IPS-20b (cell line): Measurements from ENCODE around the gene MED12L.

ENCODE experiments used
- H3K27ac ChIP-seq: one replicate; pipeline ENCODE4 v1.5.1; 2013; ENCODE audit warnings: low read length
- H3K27me3 ChIP-seq: 2 replicates; pipeline ENCODE4 v1.6.1; 2013; ENCODE audit warnings: mild to moderate bottlenecking, low read length, inconsistent platforms; ENCODE audit not compliant: insufficient read depth
- H3K36me3 ChIP-seq: 2 replicates; pipeline ENCODE4 v1.6.1; 2013; ENCODE audit warnings: low read depth, mild to moderate bottlenecking, inconsistent platforms, low read length, moderate library complexity; ENCODE audit not compliant: insufficient read depth
- H3K4me1 ChIP-seq: 2 replicates; pipeline ENCODE4 v1.6.1; 2013; ENCODE audit warnings: mild to moderate bottlenecking, control low read depth, inconsistent platforms, low read length, moderate library complexity; ENCODE audit not compliant: insufficient read depth
- H3K4me3 ChIP-seq: 2 replicates; pipeline ENCODE4 v1.5.1; 2013; ENCODE audit warnings: mild to moderate bottlenecking, low read length, inconsistent platforms
- H3K9ac ChIP-seq: 2 replicates; pipeline ENCODE4 v1.6.1; 2013; ENCODE audit warnings: low read depth, mild to moderate bottlenecking, inconsistent platforms, low read length, moderate library complexity
- H3K9me3 ChIP-seq: 2 replicates; pipeline ENCODE4 v1.6.1; 2013; ENCODE audit warnings: mild to moderate bottlenecking, low read depth, low read length, inconsistent platforms; ENCODE audit not compliant: insufficient read depth

MED12L gene

DNA sequence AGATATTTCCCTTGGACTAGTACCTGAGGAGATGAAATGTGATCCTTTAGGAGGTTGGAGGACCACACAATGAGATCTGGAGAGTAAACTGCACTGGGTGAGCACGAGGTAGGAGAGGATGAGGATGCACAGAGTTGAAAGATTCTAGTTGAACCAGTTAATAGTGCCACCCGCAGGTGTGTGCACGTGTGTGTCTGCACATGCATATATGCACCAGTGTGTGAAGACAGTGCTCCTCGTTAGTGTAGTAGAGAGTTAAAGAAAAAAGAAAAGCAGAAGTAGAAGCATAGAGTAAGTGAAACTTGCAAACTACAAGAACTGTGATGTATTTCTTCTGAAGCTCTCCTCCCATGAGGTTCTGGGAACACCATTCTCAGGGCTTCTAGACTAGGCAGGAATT, 8.4 kb downstream of the MED12L start:
- no peak overlapping the region for H3K27ac ChIP-seq
- no peak overlapping the region for H3K4me3 ChIP-seq
- H3K4me1 ChIP-seq, result peaks cover 20% of the 10 kb centered on the region
- no peaks in the 10 kb centered on the region for H3K36me3 ChIP-seq
- no peaks in the 10 kb centered on the region for H3K27me3 ChIP-seq
- H3K9ac ChIP-seq, result no peak overlapping the region
- no peaks in the 10 kb centered on the region for H3K9me3 ChIP-seq

DNA sequence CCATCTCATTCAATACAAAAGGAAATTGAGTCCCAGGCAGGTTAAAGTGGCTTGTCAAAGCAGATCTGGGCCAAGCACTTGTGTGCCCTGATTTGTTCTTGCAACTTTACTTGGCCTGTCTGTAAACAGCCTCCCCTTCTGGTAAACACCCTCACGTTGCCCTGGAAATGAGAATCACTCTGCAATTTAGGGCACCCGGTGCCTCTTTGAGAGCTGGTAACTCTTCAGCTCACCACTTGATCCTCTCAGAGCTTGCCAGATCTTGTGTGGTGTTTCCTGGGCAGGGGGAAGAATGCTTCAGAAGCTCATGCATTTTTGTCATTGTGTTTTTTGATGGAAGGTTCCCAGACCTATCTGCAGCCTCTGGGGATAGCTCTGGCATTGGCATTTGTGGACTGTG, 11.3 kb downstream of the MED12L start:
- no peak overlapping the region for H3K4me3 ChIP-seq
- H3K27me3 ChIP-seq, result no peaks in the 10 kb centered on the region
- H3K9ac ChIP-seq, result no peak overlapping the region
- no peaks in the 10 kb centered on the region for H3K9me3 ChIP-seq
- H3K27ac ChIP-seq, result no peak overlapping the region
- H3K4me1 ChIP-seq, result peaks cover 25% of the 10 kb centered on the region
- H3K36me3 ChIP-seq, result no peaks in the 10 kb centered on the region

DNA sequence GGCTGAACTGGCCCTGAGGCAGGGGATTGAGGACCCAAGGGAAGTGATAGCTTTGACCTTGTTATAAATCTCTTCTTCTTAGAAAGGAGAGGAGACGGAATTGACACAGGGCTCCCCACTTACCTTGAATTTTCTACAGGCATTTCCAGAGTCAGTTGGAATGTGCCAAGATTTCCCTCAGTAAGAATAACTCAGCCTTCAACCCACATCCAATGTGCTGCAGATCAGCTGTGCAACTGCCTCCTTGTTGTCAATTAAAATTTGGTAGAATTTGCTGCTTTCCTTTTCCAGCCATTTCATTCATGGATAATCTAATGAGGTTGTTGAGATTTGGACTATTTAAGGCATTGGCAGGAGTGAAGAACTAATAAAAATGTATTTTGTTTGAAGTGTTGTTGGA, 14.6 kb downstream of the MED12L start:
- H3K9me3 ChIP-seq, result no peaks in the 10 kb centered on the region
- H3K27me3 ChIP-seq, result no peaks in the 10 kb centered on the region
- no peak overlapping the region for H3K9ac ChIP-seq
- no peak overlapping the region for H3K4me3 ChIP-seq
- H3K4me1 ChIP-seq, result peaks cover 15% of the 10 kb centered on the region
- no peak overlapping the region for H3K27ac ChIP-seq
- H3K36me3 ChIP-seq, result no peaks in the 10 kb centered on the region

DNA sequence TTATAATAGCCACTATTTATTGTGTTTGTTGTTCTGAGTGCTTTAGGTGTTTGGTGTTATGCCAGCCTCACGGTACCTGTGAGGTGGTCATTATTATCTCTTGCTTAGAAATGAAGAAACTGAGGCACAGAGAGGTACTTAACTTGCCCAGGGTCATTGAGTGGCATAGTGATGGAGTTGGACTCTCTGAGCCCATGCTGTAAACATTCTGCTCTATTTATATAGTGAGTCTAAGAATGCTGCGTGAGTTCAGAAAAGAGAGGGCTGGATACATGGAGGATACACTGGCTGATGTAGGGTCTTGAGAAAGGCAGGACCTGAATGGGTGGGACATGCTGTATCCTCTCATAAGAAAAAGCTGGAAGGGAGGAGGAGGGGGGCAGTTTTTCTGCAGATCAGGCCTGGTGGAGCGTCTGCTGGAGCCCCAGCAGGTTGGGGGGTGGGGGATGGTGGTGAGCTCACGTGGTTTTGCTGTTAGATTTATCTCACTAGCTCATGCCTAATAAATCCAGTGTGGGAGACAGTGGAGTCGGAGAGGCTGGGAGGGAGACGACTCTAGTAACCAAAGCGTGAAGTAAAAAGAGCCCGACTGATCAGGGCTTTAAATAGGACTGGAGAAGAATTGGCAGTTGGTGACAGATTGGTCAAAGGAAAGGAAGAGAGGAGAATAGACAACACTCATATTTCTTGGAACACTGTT, 16.0 kb downstream of the MED12L start:
- H3K9me3 ChIP-seq, result no peaks in the 10 kb centered on the region
- no peaks in the 10 kb centered on the region for H3K36me3 ChIP-seq
- no peak overlapping the region for H3K4me3 ChIP-seq
- no peak overlapping the region for H3K27ac ChIP-seq
- H3K27me3 ChIP-seq, result no peaks in the 10 kb centered on the region
- peaks cover 15% of the 10 kb centered on the region for H3K4me1 ChIP-seq
- H3K9ac ChIP-seq, result no peak overlapping the region

DNA sequence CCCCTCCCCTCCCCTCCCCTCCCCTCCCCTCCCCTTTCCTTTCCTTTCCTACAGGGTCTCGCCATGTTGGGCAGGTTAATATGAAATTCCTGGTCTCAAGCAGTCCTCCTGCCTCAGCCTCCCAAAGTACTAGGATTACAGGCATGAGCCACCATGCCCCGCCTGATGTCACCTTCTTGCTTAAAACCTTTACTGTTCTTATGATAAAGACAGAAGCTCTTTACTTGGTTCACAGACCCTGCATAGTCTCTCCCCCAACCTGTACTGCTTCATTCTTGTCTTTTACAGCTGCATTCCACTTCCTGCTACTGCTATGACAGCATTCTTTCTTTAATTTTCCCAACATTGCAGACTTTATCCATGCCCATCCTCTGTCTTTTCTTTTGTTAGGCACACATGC, 20.8 kb downstream of the MED12L start:
- Histone ChIP-seq H3K4me1 (peaks cover 22% of the 10 kb centered on the region), H3K27ac (no peak overlapping the region), H3K4me3 (no peak overlapping the region), H3K27me3 (no peaks in the 10 kb centered on the region), H3K9me3 (no peaks in the 10 kb centered on the region), H3K9ac (no peak overlapping the region), H3K36me3 (no peaks in the 10 kb centered on the region)

DNA sequence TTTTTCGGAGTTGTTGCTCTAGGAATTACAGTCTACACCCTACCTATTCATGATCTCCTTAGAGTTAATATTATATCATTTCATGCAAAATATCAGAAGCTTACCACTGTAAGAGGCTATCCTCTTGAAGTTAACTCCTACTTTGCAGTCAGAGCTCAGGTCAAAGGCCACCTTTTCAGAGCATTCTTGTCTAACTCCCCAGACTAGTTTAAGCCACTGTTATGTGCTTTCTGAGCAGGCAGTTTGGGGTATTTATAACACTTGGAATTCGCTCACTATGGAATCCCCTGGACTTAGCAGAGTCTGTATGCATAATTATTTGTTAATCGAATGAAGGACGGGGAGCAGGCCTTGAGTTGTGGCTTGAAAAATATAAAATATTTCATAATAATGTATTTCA, 21.7 kb downstream of the MED12L start:
- Histone ChIP-seq H3K36me3 (no peaks in the 10 kb centered on the region), H3K4me1 (peaks cover 15% of the 10 kb centered on the region), H3K27me3 (no peaks in the 10 kb centered on the region), H3K9me3 (no peaks in the 10 kb centered on the region), H3K4me3 (peak overlapping the region; percentile 21; the same call in 1 of the 2 replicates), H3K27ac (no peak overlapping the region), H3K9ac (no peak overlapping the region; the same call in 1 of the 2 replicates)

DNA sequence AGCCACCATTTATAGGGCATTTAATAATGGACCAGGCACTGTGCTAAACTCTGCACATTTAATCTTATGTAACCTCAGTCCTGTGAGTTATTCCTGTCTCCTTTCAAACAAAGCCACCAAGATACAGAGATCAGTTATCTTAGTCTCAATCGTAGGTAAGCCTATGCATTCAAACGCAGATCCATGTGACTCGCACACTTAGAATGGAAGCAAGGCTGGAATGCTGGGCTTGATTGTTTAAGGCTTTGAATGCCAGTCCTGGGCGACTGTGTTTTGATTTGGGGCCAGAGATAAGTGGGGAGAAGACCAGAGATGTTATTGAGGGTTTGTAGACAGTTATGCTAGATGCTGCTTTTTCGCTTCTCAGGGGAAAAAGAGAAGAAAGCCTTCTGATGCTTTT, 22.2 kb downstream of the MED12L start:
- no peaks in the 10 kb centered on the region for H3K36me3 ChIP-seq
- H3K9ac ChIP-seq, result no peak overlapping the region; the same call in 1 of the 2 replicates
- peak overlapping the region; percentile 21 for H3K4me3 ChIP-seq
- no peak overlapping the region for H3K27ac ChIP-seq
- H3K27me3 ChIP-seq, result no peaks in the 10 kb centered on the region
- H3K9me3 ChIP-seq, result no peaks in the 10 kb centered on the region
- H3K4me1 ChIP-seq, result peaks cover 17% of the 10 kb centered on the region

DNA sequence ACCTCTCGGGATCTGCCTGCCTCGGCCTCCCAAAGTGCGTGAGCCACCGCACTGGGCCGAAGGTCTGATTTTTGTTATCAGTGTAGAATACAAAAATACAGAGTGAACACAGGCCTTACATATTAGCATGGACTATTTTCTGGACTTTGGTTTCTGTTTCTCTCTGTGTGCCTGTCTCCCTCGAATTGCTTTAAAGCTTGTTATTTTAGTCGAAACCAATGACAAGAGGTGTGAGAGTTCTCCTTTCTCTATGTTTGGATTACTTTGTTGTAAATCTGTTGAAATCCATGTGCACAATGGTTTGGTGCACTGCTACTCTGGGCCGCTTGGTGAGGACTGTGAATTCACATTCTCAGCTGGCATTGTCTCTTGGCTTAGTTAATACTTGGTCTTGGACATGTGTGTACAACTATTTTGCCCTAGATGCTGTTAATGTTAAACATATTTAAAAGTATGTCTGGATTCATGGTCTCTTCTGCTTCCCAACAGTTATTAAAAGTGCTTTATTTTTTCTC, 23.9 kb downstream of the MED12L start:
- H3K4me1 ChIP-seq, result peaks cover 17% of the 10 kb centered on the region
- H3K27me3 ChIP-seq, result no peaks in the 10 kb centered on the region
- H3K36me3 ChIP-seq, result no peaks in the 10 kb centered on the region
- H3K9ac ChIP-seq, result no peak overlapping the region
- no peak overlapping the region for H3K27ac ChIP-seq
- no peak overlapping the region for H3K4me3 ChIP-seq
- H3K9me3 ChIP-seq, result no peaks in the 10 kb centered on the region

DNA sequence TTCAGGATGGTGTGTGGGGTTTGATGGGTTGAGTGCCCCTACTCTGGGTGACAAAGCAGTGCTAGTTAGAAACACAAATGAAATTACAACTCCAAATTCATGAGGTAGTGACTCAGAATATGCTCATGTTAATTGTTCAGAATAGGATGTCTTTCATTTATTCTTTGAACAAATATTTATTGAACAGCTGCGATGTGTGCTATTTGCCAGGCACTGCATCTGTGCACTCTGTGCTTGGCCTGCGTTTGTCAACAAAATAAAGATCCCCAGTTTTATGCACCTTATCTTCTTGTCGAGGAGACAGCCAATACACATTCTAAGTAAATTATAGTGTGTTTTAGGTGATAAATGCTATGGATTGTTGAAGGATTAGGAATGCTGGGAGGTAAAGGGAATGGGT, 27.3 kb downstream of the MED12L start:
- Histone ChIP-seq H3K4me3 (no peak overlapping the region), H3K27ac (no peak overlapping the region), H3K4me1 (peaks cover 5% of the 10 kb centered on the region), H3K9ac (no peak overlapping the region), H3K27me3 (no peaks in the 10 kb centered on the region), H3K36me3 (no peaks in the 10 kb centered on the region), H3K9me3 (no peaks in the 10 kb centered on the region)

DNA sequence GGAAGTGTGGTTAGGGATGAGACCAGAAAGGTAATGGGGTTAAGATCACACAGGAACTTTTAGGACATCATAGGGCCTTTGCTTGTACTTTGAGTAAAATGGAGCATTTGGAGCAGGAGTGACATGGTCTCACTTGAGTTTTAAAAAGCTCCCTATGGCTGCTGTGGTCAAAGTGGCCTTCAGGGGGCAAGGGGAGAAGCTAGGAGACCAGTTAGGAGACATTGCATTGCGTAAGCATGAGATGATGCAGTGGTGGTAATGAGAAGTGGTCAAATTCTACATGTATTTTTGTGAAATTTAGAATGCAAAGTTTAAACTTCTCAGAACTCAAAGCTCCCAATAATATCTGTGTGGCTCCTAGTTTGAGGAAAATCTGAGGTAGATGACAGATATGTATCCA, 27.9 kb downstream of the MED12L start:
- Histone ChIP-seq H3K9me3 (no peaks in the 10 kb centered on the region), H3K4me3 (no peak overlapping the region), H3K4me1 (peaks cover 2% of the 10 kb centered on the region; the same call in 1 of the 2 replicates), H3K9ac (no peak overlapping the region), H3K27me3 (no peaks in the 10 kb centered on the region), H3K36me3 (no peaks in the 10 kb centered on the region), H3K27ac (no peak overlapping the region)

DNA sequence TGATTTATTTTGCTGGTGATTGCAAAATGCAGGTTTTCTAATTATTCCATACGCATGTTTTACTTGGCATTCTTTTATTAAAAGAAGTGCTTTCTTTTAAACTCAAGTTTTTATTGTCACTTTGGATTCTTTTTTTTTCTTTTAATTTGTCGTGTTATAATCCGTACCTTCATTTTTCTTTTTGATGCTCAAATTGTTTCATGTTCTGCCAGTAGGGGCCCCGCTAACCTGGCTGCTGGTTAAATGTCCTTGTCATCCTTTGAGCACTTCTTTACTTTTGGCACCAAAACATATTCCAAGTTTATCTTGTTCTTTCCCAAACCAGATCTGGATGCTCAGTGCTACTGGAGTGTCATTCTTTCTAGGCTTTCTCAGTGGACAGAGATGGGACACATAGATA, 31.6 kb downstream of the MED12L start:
- Histone ChIP-seq H3K27ac (no peak overlapping the region), H3K4me1 (peaks cover 2% of the 10 kb centered on the region; the same call in 1 of the 2 replicates), H3K9me3 (no peaks in the 10 kb centered on the region), H3K4me3 (no peak overlapping the region), H3K36me3 (0 out of 2 replicates have a peak, but pooled peaks cover 3% of the 10 kb centered on the region), H3K27me3 (no peaks in the 10 kb centered on the region), H3K9ac (no peak overlapping the region)

DNA sequence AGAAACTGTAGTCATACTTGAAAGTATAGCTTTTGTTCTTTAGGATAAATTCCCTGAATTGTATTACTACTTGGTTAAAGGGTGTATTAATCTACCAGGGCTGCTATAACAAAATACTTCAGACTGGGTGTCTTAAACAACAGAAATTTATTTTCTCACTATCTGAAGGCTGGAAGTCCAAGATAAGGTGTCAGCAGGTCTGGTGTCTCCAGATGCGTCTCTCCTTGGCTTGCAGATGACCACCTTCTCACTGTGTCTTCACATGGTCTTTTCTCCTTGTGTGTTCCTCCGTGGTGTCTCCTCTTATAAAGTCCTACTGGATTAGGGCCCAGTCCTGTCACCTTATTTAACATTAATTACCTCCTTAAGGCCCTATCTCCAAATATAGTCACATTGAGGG, 33.7 kb downstream of the MED12L start:
- no peak overlapping the region for H3K9ac ChIP-seq
- H3K27me3 ChIP-seq, result no peaks in the 10 kb centered on the region
- no peaks in the 10 kb centered on the region for H3K9me3 ChIP-seq
- peaks cover 21% of the 10 kb centered on the region for H3K36me3 ChIP-seq
- H3K27ac ChIP-seq, result no peak overlapping the region
- H3K4me1 ChIP-seq, result no peaks in the 10 kb centered on the region
- no peak overlapping the region for H3K4me3 ChIP-seq
